ENCODE measurements around the gene SLC2A1. TPM values are rescaled to one million over a fixed set of nuclear protein-coding genes. Genes with fewer than 3 reads are reported as not detected.

Gene SLC2A1
- total RNA-seq, 2 donors from 2014 or later = 71.6 to 150 TPM

DNA sequence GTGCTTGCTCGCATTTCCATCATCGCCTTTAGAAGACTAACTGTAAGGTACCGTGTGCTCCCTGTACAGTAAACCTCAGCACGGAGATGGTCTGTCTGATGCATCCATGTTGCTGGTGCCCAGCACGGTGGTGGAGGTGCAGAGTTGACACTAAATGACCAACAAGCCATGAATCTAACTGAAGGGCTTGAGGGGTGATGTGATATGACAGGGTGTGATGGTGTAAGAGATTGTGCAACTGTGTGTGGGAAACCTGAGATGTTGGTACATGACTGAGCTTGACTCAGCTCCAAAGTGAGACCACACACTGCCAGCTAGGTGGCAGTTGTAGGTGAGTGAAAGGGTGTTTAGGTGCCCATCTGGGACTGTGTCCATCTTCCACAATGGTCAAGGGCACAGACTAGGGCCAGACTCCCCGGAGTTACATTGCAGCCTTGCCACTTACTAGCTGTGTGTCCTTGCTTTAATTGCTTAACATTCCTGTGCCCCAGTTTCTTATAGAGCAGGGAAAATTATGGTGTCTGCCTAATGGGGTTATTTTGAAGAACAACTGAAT lies 21.4 kb downstream of the SLC2A1 start:
- no peaks in the 10 kb centered on the region for H3K36me3 ChIP-seq
- TF ChIP-seq, protein P1, sequence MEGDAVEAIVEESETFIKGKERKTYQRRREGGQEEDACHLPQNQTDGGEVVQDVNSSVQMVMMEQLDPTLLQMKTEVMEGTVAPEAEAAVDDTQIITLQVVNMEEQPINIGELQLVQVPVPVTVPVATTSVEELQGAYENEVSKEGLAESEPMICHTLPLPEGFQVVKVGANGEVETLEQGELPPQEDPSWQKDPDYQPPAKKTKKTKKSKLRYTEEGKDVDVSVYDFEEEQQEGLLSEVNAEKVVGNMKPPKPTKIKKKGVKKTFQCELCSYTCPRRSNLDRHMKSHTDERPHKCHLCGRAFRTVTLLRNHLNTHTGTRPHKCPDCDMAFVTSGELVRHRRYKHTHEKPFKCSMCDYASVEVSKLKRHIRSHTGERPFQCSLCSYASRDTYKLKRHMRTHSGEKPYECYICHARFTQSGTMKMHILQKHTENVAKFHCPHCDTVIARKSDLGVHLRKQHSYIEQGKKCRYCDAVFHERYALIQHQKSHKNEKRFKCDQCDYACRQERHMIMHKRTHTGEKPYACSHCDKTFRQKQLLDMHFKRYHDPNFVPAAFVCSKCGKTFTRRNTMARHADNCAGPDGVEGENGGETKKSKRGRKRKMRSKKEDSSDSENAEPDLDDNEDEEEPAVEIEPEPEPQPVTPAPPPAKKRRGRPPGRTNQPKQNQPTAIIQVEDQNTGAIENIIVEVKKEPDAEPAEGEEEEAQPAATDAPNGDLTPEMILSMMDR (IDR thresholded peaks at IDR 0.05) = no peak
- H3K4me1 ChIP-seq = peaks cover 69% of the 10 kb centered on the region
- H3K27me3 ChIP-seq = no peaks in the 10 kb centered on the region
- H3K9me3 ChIP-seq = no peaks in the 10 kb centered on the region
- H3K4me3 ChIP-seq = no peak overlapping the region
- peak overlapping the region; percentile 84 for H3K27ac ChIP-seq
- intact Hi-C loops (cut with DNase I) = no loop called here
- peak; percentile 16 for DNase-seq
- peak overlapping the region in 1 of 2 donors; percentile 68 for H3K9ac ChIP-seq (ENCODE audit: low read depth in 2 of 2, low read length in 2 of 2)

DNA sequence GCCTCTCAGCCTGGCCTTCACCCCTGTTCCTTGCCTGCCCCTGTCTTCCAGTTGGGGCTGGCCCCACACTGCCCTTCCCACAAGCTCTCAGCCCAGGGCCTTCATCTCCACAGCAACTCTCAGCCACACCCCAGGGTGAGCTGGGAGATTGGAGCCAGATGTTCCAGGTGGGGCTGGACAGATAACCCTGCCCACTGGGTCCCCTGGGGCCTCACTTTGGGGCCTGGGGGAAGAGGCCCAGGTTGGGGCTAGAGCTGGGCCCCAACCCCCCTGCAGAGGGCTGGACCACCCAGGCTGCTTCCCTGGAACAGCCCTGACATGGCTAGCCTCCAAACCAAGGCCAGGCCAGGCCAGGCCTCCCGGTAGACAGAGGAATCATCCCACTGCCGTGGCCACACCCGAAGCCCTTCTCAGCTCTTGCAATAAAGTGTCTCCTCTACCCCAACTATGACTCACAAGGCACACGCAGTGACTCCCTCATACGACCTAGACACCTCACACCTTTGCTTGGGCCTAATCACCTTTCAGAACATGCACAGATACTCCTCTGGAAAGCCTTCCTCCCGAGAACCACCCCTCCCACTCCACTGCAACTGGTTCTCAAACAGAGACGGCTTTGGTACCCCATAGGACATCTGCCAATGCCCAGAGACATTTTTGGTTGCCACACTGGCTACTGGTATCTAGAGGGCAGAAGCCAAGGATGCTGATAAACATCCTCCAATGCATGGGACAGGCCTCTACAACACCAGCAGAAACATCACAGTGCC lies 22.2 kb downstream of the SLC2A1 start:
- intact Hi-C loops (cut with DNase I) = no loop called here
- Histone ChIP-seq H3K36me3 (no peaks in the 10 kb centered on the region), H3K4me1 (peaks cover 67% of the 10 kb centered on the region), H3K4me3 (no peak overlapping the region), H3K9ac (ENCODE audit: low read depth in 2 of 2, low read length in 2 of 2) (peak overlapping the region in 1 of 2 donors; percentile 68), H3K27ac (peak overlapping the region; percentile 84), H3K9me3 (no peaks in the 10 kb centered on the region), H3K27me3 (no peaks in the 10 kb centered on the region)
- peak; percentile 62 for DNase-seq
- TF ChIP-seq, protein P1 (IDR thresholded peaks at IDR 0.05) = no peak

DNA sequence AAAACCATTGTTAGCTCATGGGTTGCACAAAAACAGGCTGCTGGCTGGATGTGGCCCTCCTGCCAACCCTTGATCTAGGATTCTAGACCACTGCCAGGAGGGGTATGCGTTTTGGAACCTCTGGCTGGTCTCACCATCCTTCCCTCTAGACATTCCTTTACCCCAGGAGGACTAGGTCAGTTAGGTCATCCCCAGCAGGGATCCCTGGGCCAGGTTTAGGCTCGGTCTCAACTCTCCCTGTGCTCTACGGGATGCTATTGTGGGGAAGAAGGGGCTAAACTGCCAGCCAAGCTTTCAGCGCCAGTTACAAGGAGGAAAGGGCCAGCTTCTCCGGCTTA lies 22.7 kb downstream of the SLC2A1 start:
- H3K4me3 ChIP-seq = no peak overlapping the region
- no peaks in the 10 kb centered on the region for H3K9me3 ChIP-seq
- H3K9ac ChIP-seq (ENCODE audit: low read depth in 2 of 2, low read length in 2 of 2) = no peak overlapping the region
- TF ChIP-seq, protein P1 (IDR thresholded peaks at IDR 0.05) = no peak
- intact Hi-C loops (cut with DNase I) = no loop called here
- peaks cover 62% of the 10 kb centered on the region for H3K4me1 ChIP-seq
- peak overlapping the region; percentile 84 for H3K27ac ChIP-seq
- H3K27me3 ChIP-seq = no peaks in the 10 kb centered on the region
- no peaks in the 10 kb centered on the region for H3K36me3 ChIP-seq
- DNase-seq = no peak

DNA sequence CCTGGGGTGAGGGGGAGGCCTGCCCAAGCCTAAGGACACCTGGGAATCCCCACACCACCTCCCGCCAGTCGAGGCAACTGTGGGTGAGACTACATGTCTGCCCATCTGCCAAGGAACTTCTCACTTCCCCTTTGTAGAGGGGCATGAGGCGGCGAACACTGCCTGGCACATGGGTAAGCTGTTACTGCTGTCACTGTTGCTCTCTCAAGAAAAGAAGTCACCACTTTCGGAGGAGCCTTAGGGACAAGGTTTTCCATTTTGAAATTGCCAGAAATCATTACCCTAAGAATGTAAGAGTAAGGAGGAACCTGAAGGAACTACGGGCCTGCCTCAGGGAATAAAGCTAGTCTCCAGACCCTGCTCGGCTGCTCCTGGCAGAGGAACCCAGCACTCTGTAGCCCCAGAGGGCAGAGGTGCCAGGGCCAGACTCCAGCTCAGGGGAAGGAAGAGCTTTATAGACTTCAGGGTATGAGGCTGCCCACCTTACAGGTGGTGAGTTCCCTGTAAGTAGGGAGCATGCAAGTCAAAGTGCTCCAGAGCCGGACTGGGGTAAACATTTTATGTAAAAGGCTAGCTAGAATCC lies 23.3 kb downstream of the SLC2A1 start:
- Histone ChIP-seq H3K9ac (ENCODE audit: low read depth in 2 of 2, low read length in 2 of 2) (no peak overlapping the region), H3K4me3 (no peak overlapping the region), H3K36me3 (no peaks in the 10 kb centered on the region), H3K9me3 (no peaks in the 10 kb centered on the region), H3K27ac (peak overlapping the region; percentile 84), H3K27me3 (no peaks in the 10 kb centered on the region), H3K4me1 (peaks cover 58% of the 10 kb centered on the region)
- TF ChIP-seq, protein P1 (IDR thresholded peaks at IDR 0.05) = no peak
- intact Hi-C loops (cut with DNase I) = no loop called here
- peak; percentile 24 for DNase-seq

DNA sequence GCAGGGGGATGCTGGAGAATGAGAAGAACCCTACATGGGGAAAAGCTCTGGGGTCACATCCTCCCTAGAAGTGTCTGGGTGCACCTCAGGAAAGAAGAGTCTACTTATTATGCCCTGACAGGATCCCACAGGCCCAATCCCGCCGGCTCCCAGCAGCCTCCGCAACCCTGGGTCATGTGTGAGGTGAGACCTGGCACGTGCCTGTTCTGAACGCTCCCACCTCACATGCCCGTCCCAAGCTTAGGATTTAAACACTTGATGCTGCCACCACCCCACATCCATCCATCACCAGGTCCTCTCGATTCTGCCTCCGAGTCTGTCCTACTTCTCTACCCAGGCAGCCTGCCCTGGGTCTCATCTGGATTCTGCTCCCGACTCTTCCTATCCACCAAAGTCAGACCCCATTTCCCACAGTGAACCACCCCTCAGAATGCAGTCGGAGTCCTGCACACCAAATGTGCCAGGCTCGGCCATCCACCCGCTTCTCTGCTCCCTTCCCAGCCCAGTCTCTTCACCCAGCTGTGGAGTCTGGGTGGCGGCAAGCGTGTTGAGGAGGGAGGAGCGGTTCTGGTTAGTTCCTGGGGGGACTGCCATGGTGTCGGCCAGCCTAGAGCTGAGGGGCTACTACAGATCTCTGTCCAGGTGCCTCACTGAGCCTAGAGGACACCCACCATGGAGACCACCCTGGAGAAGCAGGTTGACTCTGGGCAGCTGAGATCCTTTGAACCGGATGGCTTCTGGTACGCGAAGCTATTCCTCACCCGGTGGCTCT lies 23.9 kb downstream of the SLC2A1 start:
- H3K27me3 ChIP-seq = no peaks in the 10 kb centered on the region
- H3K4me1 ChIP-seq = peaks cover 51% of the 10 kb centered on the region
- H3K9ac ChIP-seq (ENCODE audit: low read depth in 2 of 2, low read length in 2 of 2) = no peak overlapping the region
- no peak overlapping the region for H3K27ac ChIP-seq
- TF ChIP-seq, protein P1 (IDR thresholded peaks at IDR 0.05) = no peak
- peak; percentile 19 for DNase-seq
- H3K9me3 ChIP-seq = no peaks in the 10 kb centered on the region
- no peak overlapping the region for H3K4me3 ChIP-seq
- intact Hi-C loops (cut with DNase I) = no loop called here
- H3K36me3 ChIP-seq = no peaks in the 10 kb centered on the region

Data from colonic mucosa (tissue), 4 donors.